HTR-8/SVneo (cell line): ENCODE measurements around the gene AEBP1.

Source experiments
- DNase-seq: peaks from one replicate; pipeline ENCODE4 v3.0.0; 2011; ENCODE audit warnings: low spot score, mixed read lengths; ENCODE audit not compliant: insufficient read length
- FAIRE-seq: peaks from 2 replicates; lab custom pipeline; 2011; peaks lifted over from hg19 to GRCh38; lab: Jason Lieb, UNC

The AEBP1 gene

GRCh38 chr7:44066111-44066460 is 38.1 kb upstream of the AEBP1 start:
- DNase-seq: no peak
- no peak for FAIRE-seq

- FAIRE-seq (no peak), DNase-seq (no peak)
Observed at GRCh38 chr7:44066494-44067063, 37.6 kb upstream of the AEBP1 start.

- FAIRE-seq: no peak
- DNase-seq: no peak
Observed at GRCh38 chr7:44067064-44067951, 36.8 kb upstream of the AEBP1 start.

GRCh38 chr7:44068054-44068453 is 36.1 kb upstream of the AEBP1 start:
- no peak for DNase-seq
- no peak for FAIRE-seq

GRCh38 chr7:44071726-44072363 is 32.3 kb upstream of the AEBP1 start:
- peak; percentile 70 for FAIRE-seq
- no peak for DNase-seq

- peak; percentile 89 for DNase-seq
- FAIRE-seq: no peak
Observed at GRCh38 chr7:44072364-44073231, 31.5 kb upstream of the AEBP1 start.

GRCh38 chr7:44073664-44074348 is 30.3 kb upstream of the AEBP1 start:
- DNase-seq (peak; percentile 60), FAIRE-seq (peak; percentile 81)

- FAIRE-seq: no peak
- no peak for DNase-seq
Observed at GRCh38 chr7:44074349-44074695, 29.8 kb upstream of the AEBP1 start.

- FAIRE-seq (peak; percentile 63), DNase-seq (no peak)
Observed at GRCh38 chr7:44075296-44076075, 28.7 kb upstream of the AEBP1 start.

- DNase-seq: no peak
- no peak for FAIRE-seq
Observed at GRCh38 chr7:44076101-44076895, 27.8 kb upstream of the AEBP1 start.

- DNase-seq (no peak), FAIRE-seq (no peak)
Observed at GRCh38 chr7:44077061-44077460, 27.1 kb upstream of the AEBP1 start.

GRCh38 chr7:44077681-44078091 is 26.5 kb upstream of the AEBP1 start:
- FAIRE-seq (no peak), DNase-seq (no peak)

GRCh38 chr7:44078521-44078920 is 25.6 kb upstream of the AEBP1 start:
- no peak for DNase-seq
- FAIRE-seq: no peak

- DNase-seq (no peak), FAIRE-seq (no peak)
Observed at GRCh38 chr7:44079331-44080021, 24.7 kb upstream of the AEBP1 start.

GRCh38 chr7:44080118-44080517 is 24.0 kb upstream of the AEBP1 start:
- FAIRE-seq (no peak), DNase-seq (no peak)

GRCh38 chr7:44080686-44081265 is 23.4 kb upstream of the AEBP1 start:
- DNase-seq (no peak), FAIRE-seq (no peak)

- DNase-seq (no peak), FAIRE-seq (no peak)
Observed at GRCh38 chr7:44081266-44081748, 22.8 kb upstream of the AEBP1 start.
